ENCODE measurements around the gene TECPR2. TPM values are rescaled to one million over a fixed set of nuclear protein-coding genes. Genes with fewer than 3 reads are reported as not detected.

The TECPR2 gene
- total and polyA plus RNA-seq, 10 donors: 1.1 to 46.6 (median 26.7) TPM

DNA sequence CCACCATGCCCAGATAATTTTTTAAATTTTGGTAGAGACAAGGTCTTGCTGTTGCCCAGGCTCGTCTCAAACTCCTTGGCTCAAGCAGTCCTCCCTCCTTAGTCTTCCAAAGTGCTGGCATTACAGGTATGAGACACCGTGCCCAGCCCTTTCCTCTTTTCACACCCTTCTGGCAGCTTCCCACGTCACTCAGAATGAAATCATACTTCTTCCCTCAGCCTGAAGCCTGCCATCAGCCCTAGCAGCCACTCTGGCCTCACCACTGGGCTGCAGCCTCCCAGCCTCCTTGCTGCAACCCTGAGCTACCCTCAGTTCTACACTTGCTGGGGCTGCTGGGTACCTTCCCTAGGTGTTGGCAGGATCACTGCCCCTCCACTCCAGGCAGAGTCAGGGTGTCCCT is 128.6 kb downstream of the TECPR2 start:
- WGBS, 5 donors: 69 to 97% (median 79%) methylated on average over 3 of the region's 3 CpGs
- Histone ChIP-seq H3K27me3 (replicated peaks in 1 of 7) (no peaks in the 10 kb centered on the region), H3K36me3 (peaks cover 0 to 69% (median 0%) of the 10 kb centered on the region in 6 donors), H3K9me3 (no peaks in the 10 kb centered on the region), H3K27ac (no peak overlapping the region), H3K4me3 (no peak overlapping the region), H3K4me1 (no peaks in the 10 kb centered on the region)
- no peak for DNase-seq
- intact Hi-C loops (cut with DNase I; ENCODE audit: low total_unique reads): no loop called here
- no peak for TF ChIP-seq POLR2AphosphoS5 (IDR thresholded peaks at IDR 0.05)
- TF ChIP-seq POLR2A (IDR thresholded peaks at IDR 0.05): no peak

DNA sequence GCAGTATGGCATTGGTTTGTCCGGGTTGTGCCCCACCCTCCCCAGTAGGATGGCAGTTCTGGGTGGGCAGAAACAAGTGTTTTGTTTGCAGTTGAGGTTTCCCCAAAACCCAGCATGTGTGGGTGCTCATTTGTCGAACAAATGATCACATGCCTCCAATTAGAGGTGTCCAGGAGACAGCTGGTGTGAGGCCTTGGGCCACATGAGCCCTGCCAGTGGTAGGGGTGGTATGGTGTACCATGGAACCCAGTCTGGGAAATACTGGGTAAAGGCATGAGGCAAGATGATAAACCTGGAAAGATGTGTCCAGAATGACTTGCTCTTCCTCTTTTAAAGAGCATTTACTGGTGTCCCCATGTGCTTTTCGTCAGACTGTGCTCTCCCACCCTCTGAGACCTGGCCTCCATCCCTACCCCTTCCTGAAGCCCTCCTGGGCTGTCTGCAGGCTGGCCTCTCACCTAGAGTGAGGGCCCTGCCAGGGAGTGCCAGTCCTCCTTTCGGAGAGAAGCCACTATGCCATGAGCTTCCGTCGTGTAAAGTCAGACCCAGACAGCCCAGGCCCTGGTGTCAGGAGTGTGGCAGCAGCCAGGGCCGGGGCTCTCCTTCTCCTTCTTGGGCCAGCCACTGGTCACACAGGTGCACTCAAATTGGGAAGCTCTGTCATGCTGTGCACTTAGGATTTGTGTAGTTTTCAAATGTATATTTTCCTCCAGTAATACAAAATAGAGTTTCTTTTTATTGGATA is 129.2 kb downstream of the TECPR2 start:
- 88 to 93% (median 89%) methylated on average over 7 of the region's 7 CpGs for WGBS, 5 donors
- H3K4me1 ChIP-seq: no peaks in the 10 kb centered on the region
- DNase-seq: peak; percentile 50
- H3K4me3 ChIP-seq: no peak overlapping the region
- no peaks in the 10 kb centered on the region for H3K27me3 ChIP-seq (replicated peaks in 1 of 7)
- no peak overlapping the region for H3K27ac ChIP-seq
- peaks cover 0 to 69% (median 2%) of the 10 kb centered on the region in 6 donors for H3K36me3 ChIP-seq
- no peaks in the 10 kb centered on the region for H3K9me3 ChIP-seq
- TF ChIP-seq POLR2AphosphoS5 (IDR thresholded peaks at IDR 0.05) (no peak), CTCF (IDR thresholded peaks at IDR 0.05 in 8 of 11, conservative IDR thresholded peaks at IDR 0.05 in 3 of 11) (no peak), POLR2A (IDR thresholded peaks at IDR 0.05) (no peak)
- intact Hi-C loops (cut with DNase I; ENCODE audit: low total_unique reads): no loop called here

GRCh38 chr14:102492531-102492910 is 129.8 kb downstream of the TECPR2 start:
- H3K9me3 ChIP-seq: no peaks in the 10 kb centered on the region
- intact Hi-C loops (cut with DNase I; ENCODE audit: low total_unique reads): no loop called here
- H3K27me3 ChIP-seq (replicated peaks in 1 of 7): no peaks in the 10 kb centered on the region
- TF ChIP-seq CTCF (IDR thresholded peaks at IDR 0.05 in 8 of 11, conservative IDR thresholded peaks at IDR 0.05 in 3 of 11): no peak
- TF ChIP-seq POLR2AphosphoS5 (IDR thresholded peaks at IDR 0.05): no peak
- 89 to 96% (median 95%) methylated on average over 17 of the region's 17 CpGs for WGBS, 5 donors
- DNase-seq: peak; percentile 67
- H3K4me3 ChIP-seq: no peak overlapping the region
- no peak overlapping the region for H3K27ac ChIP-seq
- H3K4me1 ChIP-seq: no peaks in the 10 kb centered on the region
- peaks cover 0 to 69% (median 7%) of the 10 kb centered on the region in 6 donors for H3K36me3 ChIP-seq

- Histone ChIP-seq H3K27ac (no peak overlapping the region), H3K9me3 (no peaks in the 10 kb centered on the region), H3K4me1 (no peaks in the 10 kb centered on the region), H3K27me3 (replicated peaks in 1 of 7) (no peaks in the 10 kb centered on the region), H3K4me3 (no peak overlapping the region), H3K36me3 (peaks cover 0 to 75% (median 10%) of the 10 kb centered on the region in 6 donors)
- TF ChIP-seq POLR2AphosphoS5 (IDR thresholded peaks at IDR 0.05): peak in 1 of 3 donors; percentile 1
- TF ChIP-seq POLR2A (IDR thresholded peaks at IDR 0.05): no peak
- no peak for TF ChIP-seq CTCF (IDR thresholded peaks at IDR 0.05 in 8 of 11, conservative IDR thresholded peaks at IDR 0.05 in 3 of 11)
- WGBS, 5 donors: 88 to 93% (median 90%) methylated on average over 15 of the region's 15 CpGs
- intact Hi-C loops (cut with DNase I; ENCODE audit: low total_unique reads): no loop called here
- peak; percentile 37 for DNase-seq
Observed at GRCh38 chr14:102493096-102493495, 130.4 kb downstream of the TECPR2 start.

Measured in spleen (tissue), 11 donors.